Panc1 (cell line): ENCODE results near the gene RELA. TPM values are rescaled to one million over a fixed set of nuclear protein-coding genes. Genes with fewer than 3 reads are reported as not detected.
A peak's percentile ranks its signal among the peaks of the same experiment; 100 is the strongest.

Source experiments
- ATAC-seq: fragments of 200-7000 bp; cut with Tn5 transposase; 2 replicates; pipeline ENCODE4 v1.9.1; 2020; ENCODE audit warnings: mild to moderate bottlenecking, moderate library complexity
- BruUV-seq: library from RNA; stranded (reverse); fragments of 400-500 nt; replicated peaks from 2 replicates; lab custom pipeline; 2021; lab: Mats Ljungman, UMichigan
- CTCF ChIA-PET: fragments of 300-600 bp; sonication (Branson Sonifier 250); formaldehyde crosslinking; loops from one replicate; lab custom pipeline; 2022; ENCODE audit warnings: antibody characterized with exemption; lab: Charles Lee
- POLR2A ChIA-PET: fragments of 300-600 bp; sonication (Branson Sonifier 250); formaldehyde crosslinking; loops from one replicate; lab custom pipeline; 2022; ENCODE audit warnings: antibody characterized with exemption; lab: Charles Lee
- DNase-seq: peaks from one replicate; pipeline ENCODE4 v3.0.0-alpha.2; 2010; ENCODE audit warnings: low read depth, low spot score
- H3K27ac ChIP-seq: 2 replicates; pipeline ENCODE4 v1.5.1; 2011; ENCODE audit warnings: mild to moderate bottlenecking, low read length, inconsistent platforms
- H3K27me3 ChIP-seq: fragments of 200-500 bp; sonication (Bioruptor generic); 2 replicates; pipeline ENCODE4 v1.6.0; 2014; ENCODE audit warnings: low read length, inconsistent platforms; ENCODE audit not compliant: control insufficient read depth, insufficient read depth
- H3K36me3 ChIP-seq: fragments of 200-500 bp; sonication (Bioruptor generic); 2 replicates; pipeline ENCODE4 v1.5.1; 2014; ENCODE audit warnings: inconsistent platforms, mild to moderate bottlenecking, low read length, moderate library complexity; ENCODE audit not compliant: control insufficient read depth, insufficient read depth
- H3K4me1 ChIP-seq: 2 replicates; pipeline ENCODE4 v1.5.1; 2011; ENCODE audit warnings: inconsistent platforms, mild to moderate bottlenecking, low read length, moderate library complexity; ENCODE audit not compliant: control insufficient read depth, insufficient read depth
- H3K4me3 ChIP-seq, 2 experiments: 2 replicates each; pipeline ENCODE4 v1.5.1; 2011 to 2012; ENCODE audit warnings: low read depth in 2 of 2, low read length in 2 of 2, mild to moderate bottlenecking in 2 of 2, inconsistent platforms in 1 of 2, moderate library complexity in 1 of 2
- H3K9me3 ChIP-seq: fragments of 200-500 bp; sonication (Bioruptor generic); 2 replicates; pipeline ENCODE4 v1.5.1; 2014; ENCODE audit warnings: low read depth, mild to moderate bottlenecking, inconsistent platforms, low read length, moderate library complexity; ENCODE audit not compliant: control insufficient read depth, insufficient read depth
- POLR2AphosphoS5 ChIP-seq: IDR thresholded peaks from 2 replicates; pipeline ENCODE4 v1.6.1; 2012; ENCODE audit warnings: mild to moderate bottlenecking, low read depth, low read length, moderate library complexity
- SIN3A ChIP-seq: IDR thresholded peaks from 2 replicates; pipeline ENCODE4 v1.6.1; 2012; ENCODE audit warnings: low read depth, mild to moderate bottlenecking, low read length, moderate library complexity, borderline replicate concordance; ENCODE audit not compliant: insufficient read depth
- TCF7L2 ChIP-seq: IDR thresholded peaks from 2 replicates; pipeline ENCODE4 v1.6.1; 2011; ENCODE audit warnings: mild to moderate bottlenecking, low read depth, low read length, inconsistent platforms
- in situ Hi-C: cut with HindIII; loops from 2 replicates; pipeline ENCODE4 v1.10.0; 2016; ENCODE audit warnings: low sequenced_read_pairs, low pct_unique_long_range_greater_than_20kb
- intact Hi-C: fragments of 100-400 bp; cut with micrococcal nuclease; formaldehyde crosslinking; loops from one replicate; pipeline ENCODE4 v1.10.0; 2022; ENCODE audit not compliant: unreplicated experiment
- total RNA-seq: library from RNA; stranded (reverse); gene quantifications from one replicate; pipeline ENCODE4 v1.2.1, GENCODE V29; 2021; ENCODE audit not compliant: unreplicated experiment
- TF ChIP-seq, protein P1 (sequence below): fragments of 450-650 bp; IDR thresholded peaks from 2 replicates; pipeline ENCODE4 v1.5.1; 2017; ENCODE audit warnings: mild to moderate bottlenecking
- TF ChIP-seq, protein P2 (sequence below), 2 experiments: IDR thresholded peaks; 2 replicates each; pipeline ENCODE4 v1.6.1; 2011 to 2012; ENCODE audit warnings: low read depth in 2 of 2, control low read depth in 1 of 2, low read length in 1 of 2, mild to moderate bottlenecking in 1 of 2, moderate library complexity in 1 of 2; ENCODE audit not compliant: insufficient read depth in 1 of 2

The RELA gene
- total RNA-seq, 1 experiment from 2014 or later = 141 TPM

DNA sequence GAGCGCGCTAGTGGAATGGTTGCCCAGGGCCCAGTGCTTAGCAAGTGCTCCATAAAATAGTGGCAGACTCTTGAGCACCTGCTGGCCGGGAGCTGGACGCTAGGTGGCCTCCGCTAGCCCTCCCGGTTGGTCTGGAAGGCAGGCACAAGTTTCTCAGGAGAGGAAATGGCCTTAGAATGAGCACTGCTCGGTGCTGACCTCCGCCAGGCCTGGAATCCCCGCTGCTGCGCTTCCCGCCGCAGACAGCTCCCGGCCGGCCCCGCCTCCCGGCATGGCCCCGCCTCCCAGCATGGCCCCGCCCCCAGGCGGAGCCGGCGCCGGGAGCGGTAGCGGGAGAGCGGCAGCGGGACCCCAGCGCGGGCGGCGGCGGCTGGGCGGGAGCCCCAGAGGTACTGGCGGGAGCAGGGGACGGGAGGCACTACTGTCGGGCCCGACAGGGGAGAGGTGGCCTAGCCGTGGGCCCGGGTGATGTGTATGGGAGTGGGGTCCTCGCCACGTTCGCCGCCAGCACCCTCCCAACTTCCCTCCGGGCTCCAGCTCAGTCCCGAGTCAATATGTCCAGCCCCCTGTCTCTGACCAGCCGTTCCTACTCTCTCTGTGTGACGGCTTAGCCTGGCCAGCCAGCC, 24.8 kb downstream of the RELA start, which contains the start of gene SIPA1:
Gene SIPA1 (plus strand): TSS at position 308 of the 626 bp plus-strand sequence. CDS start 2,821 bp downstream, outside the sequence.
- in situ Hi-C loops = no loop called here
- no TSS peak for BruUV-seq

GRCh38 chr11:65637032-65637557, 25.6 kb downstream of the RELA start:
- BruUV-seq = no TSS peak
- Histone ChIP-seq H3K9me3 (no peaks in the 10 kb centered on the region), H3K27ac (peak overlapping the region; percentile 76), H3K4me1 (peaks cover 24% of the 10 kb centered on the region), H3K4me3 (peak overlapping the region in 1 of 2 experiments; percentile 79; a peak in 2 of 4 replicates), H3K36me3 (peaks cover 10% of the 10 kb centered on the region; the same call in 1 of the 2 replicates), H3K27me3 (no peaks in the 10 kb centered on the region)
- TF ChIP-seq, protein P1, sequence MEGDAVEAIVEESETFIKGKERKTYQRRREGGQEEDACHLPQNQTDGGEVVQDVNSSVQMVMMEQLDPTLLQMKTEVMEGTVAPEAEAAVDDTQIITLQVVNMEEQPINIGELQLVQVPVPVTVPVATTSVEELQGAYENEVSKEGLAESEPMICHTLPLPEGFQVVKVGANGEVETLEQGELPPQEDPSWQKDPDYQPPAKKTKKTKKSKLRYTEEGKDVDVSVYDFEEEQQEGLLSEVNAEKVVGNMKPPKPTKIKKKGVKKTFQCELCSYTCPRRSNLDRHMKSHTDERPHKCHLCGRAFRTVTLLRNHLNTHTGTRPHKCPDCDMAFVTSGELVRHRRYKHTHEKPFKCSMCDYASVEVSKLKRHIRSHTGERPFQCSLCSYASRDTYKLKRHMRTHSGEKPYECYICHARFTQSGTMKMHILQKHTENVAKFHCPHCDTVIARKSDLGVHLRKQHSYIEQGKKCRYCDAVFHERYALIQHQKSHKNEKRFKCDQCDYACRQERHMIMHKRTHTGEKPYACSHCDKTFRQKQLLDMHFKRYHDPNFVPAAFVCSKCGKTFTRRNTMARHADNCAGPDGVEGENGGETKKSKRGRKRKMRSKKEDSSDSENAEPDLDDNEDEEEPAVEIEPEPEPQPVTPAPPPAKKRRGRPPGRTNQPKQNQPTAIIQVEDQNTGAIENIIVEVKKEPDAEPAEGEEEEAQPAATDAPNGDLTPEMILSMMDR = no peak
- TF ChIP-seq TCF7L2 (no peak), SIN3A (no peak), POLR2AphosphoS5 (no peak)
- TF ChIP-seq, protein P2, sequence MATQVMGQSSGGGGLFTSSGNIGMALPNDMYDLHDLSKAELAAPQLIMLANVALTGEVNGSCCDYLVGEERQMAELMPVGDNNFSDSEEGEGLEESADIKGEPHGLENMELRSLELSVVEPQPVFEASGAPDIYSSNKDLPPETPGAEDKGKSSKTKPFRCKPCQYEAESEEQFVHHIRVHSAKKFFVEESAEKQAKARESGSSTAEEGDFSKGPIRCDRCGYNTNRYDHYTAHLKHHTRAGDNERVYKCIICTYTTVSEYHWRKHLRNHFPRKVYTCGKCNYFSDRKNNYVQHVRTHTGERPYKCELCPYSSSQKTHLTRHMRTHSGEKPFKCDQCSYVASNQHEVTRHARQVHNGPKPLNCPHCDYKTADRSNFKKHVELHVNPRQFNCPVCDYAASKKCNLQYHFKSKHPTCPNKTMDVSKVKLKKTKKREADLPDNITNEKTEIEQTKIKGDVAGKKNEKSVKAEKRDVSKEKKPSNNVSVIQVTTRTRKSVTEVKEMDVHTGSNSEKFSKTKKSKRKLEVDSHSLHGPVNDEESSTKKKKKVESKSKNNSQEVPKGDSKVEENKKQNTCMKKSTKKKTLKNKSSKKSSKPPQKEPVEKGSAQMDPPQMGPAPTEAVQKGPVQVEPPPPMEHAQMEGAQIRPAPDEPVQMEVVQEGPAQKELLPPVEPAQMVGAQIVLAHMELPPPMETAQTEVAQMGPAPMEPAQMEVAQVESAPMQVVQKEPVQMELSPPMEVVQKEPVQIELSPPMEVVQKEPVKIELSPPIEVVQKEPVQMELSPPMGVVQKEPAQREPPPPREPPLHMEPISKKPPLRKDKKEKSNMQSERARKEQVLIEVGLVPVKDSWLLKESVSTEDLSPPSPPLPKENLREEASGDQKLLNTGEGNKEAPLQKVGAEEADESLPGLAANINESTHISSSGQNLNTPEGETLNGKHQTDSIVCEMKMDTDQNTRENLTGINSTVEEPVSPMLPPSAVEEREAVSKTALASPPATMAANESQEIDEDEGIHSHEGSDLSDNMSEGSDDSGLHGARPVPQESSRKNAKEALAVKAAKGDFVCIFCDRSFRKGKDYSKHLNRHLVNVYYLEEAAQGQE (IDR thresholded peaks at IDR 0.05; ENCODE audit: insufficient read depth in 1 of 2, low read depth in 2 of 2, low read length in 1 of 2) = no peak
- ATAC-seq (no peak), DNase-seq (no peak)
- in situ Hi-C loops (no loop called here), intact Hi-C loops (loop anchor here (10.0 kb wide), 1 partner anchor 68 kb away; no protein-coding TSS in a partner anchor)
- CTCF ChIA-PET = interaction anchor here (1.0 kb wide), 1 partner anchor 181 kb away, joined by 3 read pairs; no protein-coding TSS in a partner anchor
- POLR2A ChIA-PET = interaction anchor here (0.8 to 1.3 kb wide), 4 partner anchors 10 to 24 kb away, joined by 3 to 5 read pairs (median 3); no protein-coding TSS in a partner anchor

More for the DNA sequence above, 24.8 kb downstream of the RELA start, which contains the start of gene SIPA1:
- Histone ChIP-seq H3K36me3 (peaks cover 10% of the 10 kb centered on the region; the same call in 1 of the 2 replicates), H3K27me3 (no peaks in the 10 kb centered on the region), H3K27ac (peak within 1 kb of the TSS; percentile 91), H3K4me3 (peak within 1 kb of the TSS; percentile 79 to 83), H3K9me3 (no peaks in the 10 kb centered on the region), H3K4me1 (peaks cover 24% of the 10 kb centered on the region)
- TF ChIP-seq, protein P1 = no peak; the same call in 1 of the 2 replicates
- peak; percentile 81 for TF ChIP-seq POLR2AphosphoS5
- no peak for TF ChIP-seq TCF7L2
- 0 out of 2 replicates have a peak, but pooled peaks have one; percentile 52 for TF ChIP-seq SIN3A
- TF ChIP-seq, protein P2 (IDR thresholded peaks at IDR 0.05; ENCODE audit: insufficient read depth in 1 of 2, low read depth in 2 of 2, low read length in 1 of 2) = no peak
- CTCF ChIA-PET = interaction anchor here (0.5 to 1.7 kb wide), 4 partner anchors 15 to 362 kb away, joined by 3 read pairs; partner anchors contain the start of gene PCNX3
- DNase-seq (peak; percentile 69), ATAC-seq (peak; percentile 90)
- POLR2A ChIA-PET = interaction anchor here (0.5 to 1.3 kb wide), 5 partner anchors 10 to 250 kb away, joined by 3 to 5 read pairs (median 3); partner anchors contain the start of gene FIBP
- intact Hi-C loops = loop anchor here (10.0 kb wide), 1 partner anchor 67 kb away; no protein-coding TSS in a partner anchor
